ENCODE measurements around the gene PHF19.

DNA sequence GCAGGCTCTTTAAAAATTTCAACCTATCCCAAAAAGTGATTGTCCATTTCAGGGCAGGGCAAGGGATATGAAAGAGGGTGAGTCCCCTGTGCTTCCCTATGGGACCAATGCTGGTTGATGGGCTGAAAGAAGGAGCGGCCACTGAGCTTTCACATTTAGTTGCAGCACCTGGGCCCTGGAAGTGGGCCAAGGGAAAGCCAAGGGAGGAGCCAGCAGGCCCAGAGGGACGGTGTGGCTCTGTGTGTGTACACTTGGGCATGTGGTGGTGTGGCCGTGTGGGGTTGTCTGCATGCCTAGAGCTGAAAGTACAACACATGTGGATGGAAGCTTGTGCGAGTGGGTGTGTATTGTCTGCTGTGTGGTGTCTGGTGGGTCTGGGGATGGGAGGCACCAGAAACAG, 20.3 kb downstream of the PHF19 start:
- TF ChIP-seq FOXM1 (IDR thresholded peaks at IDR 0.05; ENCODE audit: borderline replicate concordance): no peak
- no peak for TF ChIP-seq SUZ12 (IDR thresholded peaks at IDR 0.05)
- no peak for TF ChIP-seq ELF4 (IDR thresholded peaks at IDR 0.05)
- no peak for TF ChIP-seq FOXK2 (IDR thresholded peaks at IDR 0.05)
- TF ChIP-seq FOXA1 (IDR thresholded peaks at IDR 0.05): no peak
- no peak for TF ChIP-seq CTBP1 (IDR thresholded peaks at IDR 0.05; ENCODE audit: borderline replicate concordance)
- TF ChIP-seq ARNT (IDR thresholded peaks at IDR 0.05): no peak
- TF ChIP-seq SP1 (IDR thresholded peaks at IDR 0.05): no peak
- no peak for TF ChIP-seq ZNF384 (IDR thresholded peaks at IDR 0.05)
- TF ChIP-seq, protein P1, sequence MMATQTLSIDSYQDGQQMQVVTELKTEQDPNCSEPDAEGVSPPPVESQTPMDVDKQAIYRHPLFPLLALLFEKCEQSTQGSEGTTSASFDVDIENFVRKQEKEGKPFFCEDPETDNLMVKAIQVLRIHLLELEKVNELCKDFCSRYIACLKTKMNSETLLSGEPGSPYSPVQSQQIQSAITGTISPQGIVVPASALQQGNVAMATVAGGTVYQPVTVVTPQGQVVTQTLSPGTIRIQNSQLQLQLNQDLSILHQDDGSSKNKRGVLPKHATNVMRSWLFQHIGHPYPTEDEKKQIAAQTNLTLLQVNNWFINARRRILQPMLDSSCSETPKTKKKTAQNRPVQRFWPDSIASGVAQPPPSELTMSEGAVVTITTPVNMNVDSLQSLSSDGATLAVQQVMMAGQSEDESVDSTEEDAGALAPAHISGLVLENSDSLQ (IDR thresholded peaks at IDR 0.05): no peak

All from HEK293T (cell line).